ENCODE measurements around the gene EEFSEC.

The EEFSEC gene

GRCh38 chr3:128301186-128302023 is 148.1 kb downstream of the EEFSEC start:
- no peak overlapping the region for H3K4me3 ChIP-seq (ENCODE audit: low read depth, low read length)
- no peak for TF ChIP-seq CTCF (IDR thresholded peaks at IDR 0.05; ENCODE audit: low read depth, low read length)

GRCh38 chr3:128306481-128306880 is 153.2 kb downstream of the EEFSEC start:
- H3K4me3 ChIP-seq (ENCODE audit: low read depth, low read length): no peak overlapping the region

DNA sequence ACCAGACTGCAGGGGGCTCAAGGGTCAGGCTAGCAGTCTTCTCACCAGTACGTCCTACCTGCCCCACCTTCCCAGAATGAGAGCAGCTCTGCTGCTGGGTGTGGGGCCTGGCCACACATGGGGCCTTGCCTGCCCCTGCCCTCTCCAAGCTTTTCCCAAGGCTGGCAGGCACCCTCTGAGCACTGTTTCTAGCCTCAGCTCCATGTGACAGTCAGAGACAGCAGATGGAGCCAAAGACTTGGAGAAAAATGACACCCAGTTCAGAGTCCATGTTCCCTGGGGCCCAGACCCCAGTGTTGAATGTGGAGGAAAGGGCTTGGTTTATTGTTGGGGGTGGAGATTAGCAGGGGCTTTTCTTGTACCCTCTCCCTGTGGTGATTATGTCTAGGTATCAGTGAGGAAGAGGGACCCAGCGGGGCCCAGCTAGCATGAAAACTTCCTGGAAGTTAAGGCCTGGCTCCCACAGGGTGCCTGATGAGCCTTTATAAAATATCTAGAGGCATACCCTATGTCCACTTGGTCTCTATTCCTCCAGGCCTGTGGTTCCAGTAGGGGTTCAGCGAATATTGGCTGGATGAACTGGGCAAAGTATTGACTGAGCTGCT is 153.8 kb downstream of the EEFSEC start:
- TF ChIP-seq CTCF (IDR thresholded peaks at IDR 0.05; ENCODE audit: low read depth, low read length): no peak
- no peak overlapping the region for H3K4me3 ChIP-seq (ENCODE audit: low read depth, low read length)

More at GRCh38 chr3:128306481-128306880, 153.2 kb downstream of the EEFSEC start:
- no peak for TF ChIP-seq CTCF (IDR thresholded peaks at IDR 0.05; ENCODE audit: low read depth, low read length)

- TF ChIP-seq CTCF (IDR thresholded peaks at IDR 0.05; ENCODE audit: low read depth, low read length): no peak
- H3K4me3 ChIP-seq (ENCODE audit: low read depth, low read length): no peak overlapping the region
Measured at GRCh38 chr3:128307781-128308469, 154.6 kb downstream of the EEFSEC start.

- H3K4me3 ChIP-seq (ENCODE audit: low read depth, low read length): no peak overlapping the region
- no peak for TF ChIP-seq CTCF (IDR thresholded peaks at IDR 0.05; ENCODE audit: low read depth, low read length)
Measured at GRCh38 chr3:128309026-128309425, 155.7 kb downstream of the EEFSEC start.

- H3K4me3 ChIP-seq (ENCODE audit: low read depth, low read length): no peak overlapping the region
- no peak for TF ChIP-seq CTCF (IDR thresholded peaks at IDR 0.05; ENCODE audit: low read depth, low read length)
Measured at GRCh38 chr3:128310286-128311058, 157.2 kb downstream of the EEFSEC start.

Data from WI38 (cell line).